Urinary bladder (tissue), 4 donors: ENCODE measurements around the gene ARHGAP42. TPM values are rescaled to one million over a fixed set of nuclear protein-coding genes. Genes with fewer than 3 reads are reported as not detected.

Source experiments
- DNase-seq: peaks from one replicate; pipeline ENCODE4 v3.0.0-alpha.2; 2015; ENCODE audit errors: extremely low spot score
- H3K27ac ChIP-seq: one replicate; pipeline ENCODE4 v1.5.1; 2013; ENCODE audit warnings: low read depth, mild to moderate bottlenecking, moderate library complexity
- H3K36me3 ChIP-seq: one replicate; pipeline ENCODE4 v1.6.1; 2013; ENCODE audit warnings: mild to moderate bottlenecking, moderate library complexity; ENCODE audit not compliant: insufficient read depth
- H3K4me1 ChIP-seq: one replicate; pipeline ENCODE4 v1.6.1; 2013; ENCODE audit warnings: mild to moderate bottlenecking, moderate library complexity; ENCODE audit not compliant: insufficient read depth
- H3K4me3 ChIP-seq: one replicate; pipeline ENCODE4 v1.5.1; 2013; ENCODE audit warnings: low read depth, low read length
- WGBS: extraction: QIAGEN DNeasy Blood & Tissue Kit; methylation state at CpG from one replicate; pipeline ENCODE4 v1.1.7; 2013; 5-methylcytosine and 5-hydroxymethylcytosine counted together
- polyA plus RNA-seq: library from polyadenylated mRNA; stranded (reverse); fragments of 200-250 nt; gene quantifications from one replicate; pipeline ENCODE4 v1.2.3, GENCODE V29; 2013
- total RNA-seq: library from RNA; depleted of rRNA; stranded (reverse); fragments of >200 nt; gene quantifications from one replicate; pipeline ENCODE4 v1.2.3, GENCODE V29; 2014
- donor health status: healthy with polysubstance abuse.
- donor health status: healthy.

Gene ARHGAP42
- total and polyA plus RNA-seq, 2 donors = 3.0 to 51.6 TPM

DNA sequence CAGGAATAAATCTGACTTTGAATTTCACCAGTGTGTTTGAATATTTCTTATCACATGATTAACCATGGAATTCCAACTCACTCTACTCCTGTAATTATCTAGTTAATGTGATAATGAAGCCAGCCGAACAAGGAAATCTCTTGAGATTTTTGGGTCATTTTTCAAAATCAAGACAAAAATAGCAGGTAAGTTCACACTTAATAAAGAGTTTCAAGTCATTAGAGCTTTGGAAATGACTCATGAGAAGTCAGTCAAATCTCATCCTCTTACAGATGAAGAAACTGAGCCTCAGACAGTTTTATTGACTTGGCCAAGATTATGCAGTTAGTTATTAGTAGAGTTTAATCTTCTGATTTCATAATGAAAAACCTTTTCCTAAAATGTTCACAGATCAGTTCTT is 148.8 kb downstream of the ARHGAP42 start:
- H3K36me3 ChIP-seq = no peaks in the 10 kb centered on the region
- no peak overlapping the region for H3K27ac ChIP-seq
- H3K4me1 ChIP-seq = no peaks in the 10 kb centered on the region
- no peak overlapping the region for H3K4me3 ChIP-seq
- WGBS = 88% methylated on average over 1 of the region's 1 CpG
- DNase-seq = no peak

- WGBS = 92% methylated on average over 2 of the region's 2 CpGs
- no peak for DNase-seq
- Histone ChIP-seq H3K36me3 (no peaks in the 10 kb centered on the region), H3K27ac (no peak overlapping the region), H3K4me3 (no peak overlapping the region), H3K4me1 (no peaks in the 10 kb centered on the region)
Observed at GRCh38 chr11:100837311-100837710, 150.2 kb downstream of the ARHGAP42 start.

GRCh38 chr11:100841711-100842407 is 154.8 kb downstream of the ARHGAP42 start:
- Histone ChIP-seq H3K4me1 (no peaks in the 10 kb centered on the region), H3K4me3 (no peak overlapping the region), H3K36me3 (no peaks in the 10 kb centered on the region), H3K27ac (no peak overlapping the region)
- no peak for DNase-seq
- 90% methylated on average over 4 of the region's 4 CpGs for WGBS

GRCh38 chr11:100847696-100848216 is 160.7 kb downstream of the ARHGAP42 start:
- Histone ChIP-seq H3K27ac (no peak overlapping the region), H3K4me3 (no peak overlapping the region), H3K36me3 (no peaks in the 10 kb centered on the region), H3K4me1 (no peaks in the 10 kb centered on the region)
- 50% methylated on average over 3 of the region's 3 CpGs for WGBS
- no peak for DNase-seq

- peak overlapping the region; percentile 23 for H3K27ac ChIP-seq
- peak; percentile 70 for DNase-seq
- no peak overlapping the region for H3K4me3 ChIP-seq
Observed at GRCh38 chr11:100849009-100849900, 162.2 kb downstream of the ARHGAP42 start.

GRCh38 chr11:100849901-100850235 is 162.8 kb downstream of the ARHGAP42 start:
- no peak overlapping the region for H3K27ac ChIP-seq
- H3K36me3 ChIP-seq = no peaks in the 10 kb centered on the region
- 39% methylated on average over 4 of the region's 4 CpGs for WGBS
- no peak for DNase-seq
- no peak overlapping the region for H3K4me3 ChIP-seq
- no peaks in the 10 kb centered on the region for H3K4me1 ChIP-seq

More at GRCh38 chr11:100849009-100849900, 162.2 kb downstream of the ARHGAP42 start:
- WGBS = 20% methylated on average over 4 of the region's 4 CpGs
- H3K4me1 ChIP-seq = no peaks in the 10 kb centered on the region
- H3K36me3 ChIP-seq = no peaks in the 10 kb centered on the region

DNA sequence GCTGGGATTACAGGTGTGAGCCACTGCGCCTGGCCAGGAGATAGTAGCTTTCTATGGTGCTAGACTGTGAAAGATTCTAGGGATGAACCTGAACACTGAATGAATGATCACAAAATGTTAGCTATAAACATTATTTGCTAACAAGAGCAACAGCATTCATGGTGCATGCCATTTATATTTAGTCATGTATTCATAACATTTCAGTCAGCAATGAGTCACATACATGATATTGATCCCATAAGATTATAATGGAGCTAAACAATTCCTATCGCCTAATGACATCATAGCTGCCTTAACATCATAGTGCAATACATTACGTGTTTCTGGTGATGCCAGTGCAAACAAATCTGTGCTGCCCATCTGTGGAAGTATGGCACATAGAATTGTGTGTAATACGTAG is 164.1 kb downstream of the ARHGAP42 start:
- H3K27ac ChIP-seq = no peak overlapping the region
- no peaks in the 10 kb centered on the region for H3K4me1 ChIP-seq
- WGBS = 91% methylated on average over 4 of the region's 4 CpGs
- no peaks in the 10 kb centered on the region for H3K36me3 ChIP-seq
- no peak overlapping the region for H3K4me3 ChIP-seq
- no peak for DNase-seq

DNA sequence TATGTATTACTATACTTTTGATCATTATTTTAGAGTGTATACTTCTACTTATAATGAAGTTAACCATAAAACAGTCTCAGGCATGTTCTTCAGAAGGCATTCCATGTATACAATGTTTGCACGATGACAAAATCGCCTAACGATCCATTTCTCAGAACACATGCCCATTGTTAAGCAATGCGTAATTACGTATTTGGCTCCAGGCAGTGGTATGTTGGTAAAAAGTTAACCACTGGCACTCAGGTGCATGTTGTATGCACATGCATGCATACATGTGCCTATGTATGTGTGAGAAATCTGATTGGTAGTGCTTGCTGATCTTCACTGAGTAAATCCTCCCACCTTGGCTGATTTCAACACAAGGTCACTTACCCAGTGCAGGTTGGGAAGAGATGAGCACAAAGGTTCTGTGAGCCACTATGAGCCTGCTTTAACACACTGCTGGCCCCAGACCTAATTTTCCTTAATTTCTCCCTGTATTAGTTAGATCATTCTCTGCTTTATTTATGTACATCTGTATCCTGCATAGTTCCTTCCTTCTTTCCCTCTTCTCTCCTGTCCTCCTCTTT is 164.6 kb downstream of the ARHGAP42 start:
- DNase-seq = no peak
- no peaks in the 10 kb centered on the region for H3K4me1 ChIP-seq
- no peak overlapping the region for H3K27ac ChIP-seq
- no peak overlapping the region for H3K4me3 ChIP-seq
- WGBS = 89% methylated on average over 5 of the region's 5 CpGs
- no peaks in the 10 kb centered on the region for H3K36me3 ChIP-seq

DNA sequence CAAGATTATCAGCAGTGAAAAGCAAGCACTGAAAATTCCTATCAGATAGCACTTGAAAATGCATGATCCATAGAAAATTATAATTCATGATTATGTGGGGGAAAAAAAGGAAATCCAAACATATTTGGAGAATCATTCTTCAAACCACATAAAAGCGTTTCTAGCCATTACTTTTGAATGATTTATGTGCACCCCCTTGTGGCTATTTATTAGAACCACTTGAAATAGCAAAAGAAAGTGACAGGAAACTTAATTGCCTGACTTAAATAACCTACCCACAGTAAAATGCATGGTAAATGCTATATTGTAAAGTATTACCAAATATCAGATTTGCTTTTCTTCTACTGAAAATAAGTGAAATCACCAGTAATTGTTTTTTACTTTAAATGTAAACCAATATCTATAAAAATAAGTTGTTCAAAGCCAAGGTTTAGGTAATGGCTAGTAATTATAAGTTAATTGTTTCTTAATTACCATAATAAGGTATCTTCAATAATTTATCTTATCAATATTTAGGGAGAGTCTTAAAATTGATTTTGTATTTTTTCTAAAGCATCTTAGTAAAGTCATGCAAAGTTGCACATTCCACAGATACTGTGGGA is 168.5 kb downstream of the ARHGAP42 start:
- Histone ChIP-seq H3K27ac (no peak overlapping the region), H3K36me3 (no peaks in the 10 kb centered on the region), H3K4me1 (no peaks in the 10 kb centered on the region), H3K4me3 (no peak overlapping the region)
- WGBS = 6% methylated on average over 1 of the region's 1 CpG
- DNase-seq = no peak

DNA sequence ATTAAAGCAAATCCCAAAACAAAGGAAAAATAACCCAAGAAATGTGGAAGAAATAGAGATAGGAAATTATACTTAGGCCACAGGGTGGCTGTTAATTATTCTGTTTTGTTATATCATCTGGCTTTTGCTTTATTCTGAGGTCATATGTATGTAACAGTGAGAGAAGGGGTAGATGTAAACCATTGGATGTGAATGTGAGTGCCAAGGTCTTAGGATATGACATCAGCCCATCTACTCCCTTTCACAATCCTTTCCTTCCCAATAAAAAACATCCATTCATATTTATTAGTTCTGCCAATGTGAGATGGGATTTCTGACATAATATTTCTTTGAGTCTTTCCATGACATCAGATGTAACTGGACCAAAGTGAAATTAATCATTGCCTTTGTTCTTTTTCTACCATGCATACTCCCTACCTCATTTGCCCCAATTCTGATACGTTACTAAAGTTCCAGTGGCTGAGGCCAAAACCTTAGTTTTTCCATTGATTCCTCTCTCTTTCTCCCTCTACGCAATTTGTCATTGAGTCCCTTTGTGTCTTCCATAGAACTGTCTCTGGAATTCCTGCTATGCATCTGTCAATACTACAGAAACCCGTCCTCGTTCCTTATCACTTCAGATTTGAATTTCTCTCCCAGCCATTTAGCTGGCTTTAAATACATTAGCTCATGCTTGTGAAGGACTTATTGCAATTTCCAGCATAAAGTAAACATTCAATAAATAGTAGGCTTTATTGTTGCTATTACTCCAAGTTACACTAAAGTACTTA is 170.3 kb downstream of the ARHGAP42 start:
- Histone ChIP-seq H3K4me3 (no peak overlapping the region), H3K4me1 (no peaks in the 10 kb centered on the region), H3K36me3 (no peaks in the 10 kb centered on the region), H3K27ac (no peak overlapping the region)
- 66% methylated on average over 4 of the region's 4 CpGs for WGBS
- no peak for DNase-seq

GRCh38 chr11:100860318-100861155 is 173.4 kb downstream of the ARHGAP42 start:
- WGBS = 91% methylated on average over 7 of the region's 7 CpGs
- DNase-seq = no peak
- Histone ChIP-seq H3K36me3 (no peaks in the 10 kb centered on the region), H3K4me3 (no peak overlapping the region), H3K27ac (no peak overlapping the region), H3K4me1 (no peaks in the 10 kb centered on the region)

DNA sequence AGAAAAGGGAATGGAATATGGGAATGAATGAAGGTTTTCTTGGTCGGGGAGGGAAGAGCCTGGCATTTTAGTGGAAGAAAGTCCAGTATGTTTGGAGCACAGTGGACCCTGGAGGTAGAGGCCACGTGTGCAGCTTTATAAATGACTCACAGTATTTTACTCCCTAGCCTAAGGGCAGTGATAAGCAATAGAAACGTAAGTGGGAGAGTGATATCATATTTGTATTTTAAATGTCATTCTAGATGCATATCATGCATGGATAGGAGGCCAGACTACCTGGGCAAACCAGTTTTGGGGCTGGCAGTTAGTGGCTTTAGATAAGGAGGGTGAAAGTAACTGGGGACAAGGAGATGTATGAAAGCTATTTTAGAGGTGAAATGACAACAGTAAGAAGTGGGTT is 174.1 kb downstream of the ARHGAP42 start:
- Histone ChIP-seq H3K4me3 (no peak overlapping the region), H3K4me1 (no peaks in the 10 kb centered on the region), H3K27ac (no peak overlapping the region), H3K36me3 (no peaks in the 10 kb centered on the region)
- DNase-seq = no peak
- WGBS = 91% methylated on average over 3 of the region's 3 CpGs
